PFSK-1 (cell line): Measurements from ENCODE around the gene ATAD2B.

Source experiments
- FOXP2 ChIP-seq: optimal IDR thresholded peaks from 2 replicates; pipeline ENCODE3; 2011; ENCODE audit warnings: borderline replicate concordance, control low read depth, inconsistent platforms; ENCODE audit not compliant: insufficient read depth; ENCODE audit errors: extremely low read length, extremely low read depth
- POLR2AphosphoS5 ChIP-seq: IDR thresholded peaks from 2 replicates; pipeline ENCODE4 v1.6.1; 2012; ENCODE audit warnings: low read depth, mild to moderate bottlenecking, control low read depth, low read length, moderate library complexity
- REST ChIP-seq, 2 experiments: IDR thresholded peaks; 2 replicates each; pipeline versions ENCODE4 v1.6.1 to v1.8.0; 2011 to 2012; ENCODE audit warnings: low read depth in 2 of 2, low read length in 2 of 2, control low read depth in 1 of 2, inconsistent platforms in 1 of 2, mild to moderate bottlenecking in 1 of 2, moderate library complexity in 1 of 2; ENCODE audit not compliant: insufficient read depth in 1 of 2
- SIN3A ChIP-seq: IDR thresholded peaks from 2 replicates; pipeline ENCODE4 v1.6.1; 2012; ENCODE audit warnings: mild to moderate bottlenecking, low read length, moderate library complexity, borderline replicate concordance; ENCODE audit not compliant: insufficient read depth
- TAF1 ChIP-seq: IDR thresholded peaks from 2 replicates; pipeline ENCODE4 v1.6.1; 2012; ENCODE audit warnings: low read length, control low read depth, borderline replicate concordance; ENCODE audit not compliant: insufficient read depth

ATAD2B gene

GRCh38 chr2:23944976-23945375, 18.1 kb upstream of the ATAD2B start:
- TF ChIP-seq POLR2AphosphoS5 (no peak), REST (IDR thresholded peaks at IDR 0.05; ENCODE audit: insufficient read depth in 1 of 2, low read depth in 2 of 2, low read length in 2 of 2) (no peak), TAF1 (no peak), SIN3A (no peak), FOXP2 (no peak)

GRCh38 chr2:23944527-23944926, 17.6 kb upstream of the ATAD2B start:
- TF ChIP-seq SIN3A (no peak), FOXP2 (no peak), POLR2AphosphoS5 (no peak), TAF1 (no peak), REST (IDR thresholded peaks at IDR 0.05; ENCODE audit: insufficient read depth in 1 of 2, low read depth in 2 of 2, low read length in 2 of 2) (no peak)

- no peak for TF ChIP-seq FOXP2
- no peak for TF ChIP-seq POLR2AphosphoS5
- TF ChIP-seq TAF1 = no peak
- TF ChIP-seq REST (IDR thresholded peaks at IDR 0.05; ENCODE audit: insufficient read depth in 1 of 2, low read depth in 2 of 2, low read length in 2 of 2) = no peak
- no peak for TF ChIP-seq SIN3A
Observed at GRCh38 chr2:23943666-23944065, 16.7 kb upstream of the ATAD2B start.

- TF ChIP-seq TAF1 (no peak), SIN3A (no peak), REST (IDR thresholded peaks at IDR 0.05; ENCODE audit: insufficient read depth in 1 of 2, low read depth in 2 of 2, low read length in 2 of 2) (no peak)
Observed at GRCh38 chr2:23941644-23942043, 14.7 kb upstream of the ATAD2B start.

- TF ChIP-seq SIN3A (no peak), FOXP2 (no peak), POLR2AphosphoS5 (no peak), TAF1 (no peak), REST (IDR thresholded peaks at IDR 0.05; ENCODE audit: insufficient read depth in 1 of 2, low read depth in 2 of 2, low read length in 2 of 2) (no peak)
Observed at GRCh38 chr2:23940718-23941620, 14.0 kb upstream of the ATAD2B start.
